ENCODE results near the gene WDR64. TPM values are rescaled to one million over a fixed set of nuclear protein-coding genes. Genes with fewer than 3 reads are reported as not detected.
"Not testable (repeated sequence)": the region's sequence is repeated elsewhere in the genome, so short reads cannot be mapped to it uniquely, and the experiment has no call there.

The WDR64 gene
- total RNA-seq, 2 experiments from 2014 or later: 0.12 TPM

GRCh38 chr1:241804706-241805105 is 152.6 kb downstream of the WDR64 start:
- CTCF ChIA-PET: not testable (repeated sequence)

GRCh38 chr1:241808265-241808664 is 156.2 kb downstream of the WDR64 start:
- CTCF ChIA-PET: no interaction called here
- Mint-ChIP-seq H3K4me1 (peaks cover 13% of the 10 kb centered on the region), H3K27me3 (peaks cover 3% of the 10 kb centered on the region), H3K36me3 (no peaks in the 10 kb centered on the region), H3K27ac (no peak overlapping the region), H3K9me3 (ENCODE audit: low read depth) (no peaks in the 10 kb centered on the region), H3K4me3 (no peak overlapping the region)
- DNase-seq (no peak), ATAC-seq (no peak)

More at GRCh38 chr1:241804706-241805105, 152.6 kb downstream of the WDR64 start:
- not testable (repeated sequence) for H3K36me3 Mint-ChIP-seq; H3K27me3 Mint-ChIP-seq; H3K27ac Mint-ChIP-seq; H3K9me3 Mint-ChIP-seq (ENCODE audit: low read depth); H3K4me3 Mint-ChIP-seq; DNase-seq; ATAC-seq
- peaks cover 13% of the 10 kb centered on the region for H3K4me1 Mint-ChIP-seq

GRCh38 chr1:241810769-241811405 is 158.8 kb downstream of the WDR64 start:
- no peak overlapping the region for H3K4me3 Mint-ChIP-seq
- DNase-seq: no peak
- H3K27me3 Mint-ChIP-seq: peaks cover 3% of the 10 kb centered on the region
- no peak for ATAC-seq
- CTCF ChIA-PET: no interaction called here
- peaks cover 13% of the 10 kb centered on the region for H3K4me1 Mint-ChIP-seq
- no peak overlapping the region for H3K27ac Mint-ChIP-seq
- no peaks in the 10 kb centered on the region for H3K9me3 Mint-ChIP-seq (ENCODE audit: low read depth)
- no peaks in the 10 kb centered on the region for H3K36me3 Mint-ChIP-seq

GRCh38 chr1:241813768-241814320 is 161.8 kb downstream of the WDR64 start:
- no peaks in the 10 kb centered on the region for H3K36me3 Mint-ChIP-seq
- DNase-seq (no peak), ATAC-seq (no peak)
- CTCF ChIA-PET: no interaction called here
- H3K27ac Mint-ChIP-seq: no peak overlapping the region
- H3K27me3 Mint-ChIP-seq: peaks cover 7% of the 10 kb centered on the region
- no peak overlapping the region for H3K4me3 Mint-ChIP-seq
- H3K4me1 Mint-ChIP-seq: no peaks in the 10 kb centered on the region
- no peaks in the 10 kb centered on the region for H3K9me3 Mint-ChIP-seq (ENCODE audit: low read depth)

GRCh38 chr1:241816008-241816407 is 163.9 kb downstream of the WDR64 start:
- Mint-ChIP-seq H3K9me3 (ENCODE audit: low read depth) (no peaks in the 10 kb centered on the region), H3K27ac (no peak overlapping the region), H3K36me3 (no peaks in the 10 kb centered on the region), H3K27me3 (peaks cover 4% of the 10 kb centered on the region), H3K4me3 (no peak overlapping the region), H3K4me1 (no peaks in the 10 kb centered on the region)
- ATAC-seq: no peak
- DNase-seq: no peak
- CTCF ChIA-PET: no interaction called here

GRCh38 chr1:241817331-241817792 is 165.3 kb downstream of the WDR64 start:
- H3K4me3 Mint-ChIP-seq: no peak overlapping the region
- no peaks in the 10 kb centered on the region for H3K9me3 Mint-ChIP-seq (ENCODE audit: low read depth)
- no peak overlapping the region for H3K27ac Mint-ChIP-seq
- CTCF ChIA-PET: no interaction called here
- no peak for DNase-seq
- peaks cover 4% of the 10 kb centered on the region for H3K27me3 Mint-ChIP-seq
- no peaks in the 10 kb centered on the region for H3K36me3 Mint-ChIP-seq
- ATAC-seq: no peak
- no peaks in the 10 kb centered on the region for H3K4me1 Mint-ChIP-seq

GRCh38 chr1:241817956-241818612 is 166.0 kb downstream of the WDR64 start:
- no peak for ATAC-seq
- no peak for DNase-seq
- Mint-ChIP-seq H3K27me3 (peaks cover 4% of the 10 kb centered on the region), H3K9me3 (ENCODE audit: low read depth) (no peaks in the 10 kb centered on the region), H3K27ac (no peak overlapping the region), H3K4me3 (no peak overlapping the region), H3K4me1 (no peaks in the 10 kb centered on the region), H3K36me3 (no peaks in the 10 kb centered on the region)
- CTCF ChIA-PET: no interaction called here

- DNase-seq (no peak), ATAC-seq (no peak)
- Mint-ChIP-seq H3K9me3 (ENCODE audit: low read depth) (no peaks in the 10 kb centered on the region), H3K27ac (no peak overlapping the region), H3K27me3 (peaks cover 4% of the 10 kb centered on the region), H3K36me3 (no peaks in the 10 kb centered on the region), H3K4me1 (no peaks in the 10 kb centered on the region), H3K4me3 (no peak overlapping the region)
- CTCF ChIA-PET: no interaction called here
Observed at GRCh38 chr1:241819340-241819866, 167.3 kb downstream of the WDR64 start.

GRCh38 chr1:241821363-241821762 is 169.3 kb downstream of the WDR64 start:
- CTCF ChIA-PET: no interaction called here

GRCh38 chr1:241822846-241823245 is 170.8 kb downstream of the WDR64 start:
- no peak for ATAC-seq
- Mint-ChIP-seq H3K4me3 (no peak overlapping the region), H3K36me3 (no peaks in the 10 kb centered on the region), H3K27me3 (peaks cover 4% of the 10 kb centered on the region), H3K9me3 (ENCODE audit: low read depth) (no peaks in the 10 kb centered on the region), H3K27ac (no peak overlapping the region), H3K4me1 (no peaks in the 10 kb centered on the region)
- no peak for DNase-seq
- CTCF ChIA-PET: no interaction called here

More at GRCh38 chr1:241821363-241821762, 169.3 kb downstream of the WDR64 start:
- DNase-seq: no peak
- no peak overlapping the region for H3K27ac Mint-ChIP-seq
- H3K4me1 Mint-ChIP-seq: no peaks in the 10 kb centered on the region
- no peak overlapping the region for H3K4me3 Mint-ChIP-seq
- H3K9me3 Mint-ChIP-seq (ENCODE audit: low read depth): no peaks in the 10 kb centered on the region
- peaks cover 4% of the 10 kb centered on the region for H3K27me3 Mint-ChIP-seq
- no peaks in the 10 kb centered on the region for H3K36me3 Mint-ChIP-seq
- ATAC-seq: no peak

- Mint-ChIP-seq H3K27ac (no peak overlapping the region), H3K27me3 (no peaks in the 10 kb centered on the region), H3K36me3 (no peaks in the 10 kb centered on the region), H3K4me1 (no peaks in the 10 kb centered on the region), H3K9me3 (ENCODE audit: low read depth) (no peaks in the 10 kb centered on the region), H3K4me3 (no peak overlapping the region)
- no peak for DNase-seq
- no peak for ATAC-seq
- CTCF ChIA-PET: no interaction called here
Observed at GRCh38 chr1:241823925-241824324, 171.8 kb downstream of the WDR64 start.

- Mint-ChIP-seq H3K36me3 (no peaks in the 10 kb centered on the region), H3K4me3 (no peak overlapping the region), H3K27me3 (peaks cover 2% of the 10 kb centered on the region), H3K27ac (no peak overlapping the region), H3K9me3 (ENCODE audit: low read depth) (no peaks in the 10 kb centered on the region), H3K4me1 (no peaks in the 10 kb centered on the region)
- no peak for DNase-seq
- no peak for ATAC-seq
- CTCF ChIA-PET: interaction anchor here (1.4 kb wide), 1 partner anchor 25 kb away, joined by 3 read pairs; no protein-coding TSS in a partner anchor
Observed at GRCh38 chr1:241825581-241825980, 173.5 kb downstream of the WDR64 start.

GRCh38 chr1:241826613-241827012 is 174.5 kb downstream of the WDR64 start:
- ATAC-seq; H3K36me3 Mint-ChIP-seq; H3K4me3 Mint-ChIP-seq; CTCF ChIA-PET; H3K27me3 Mint-ChIP-seq; DNase-seq; H3K9me3 Mint-ChIP-seq (ENCODE audit: low read depth); H3K27ac Mint-ChIP-seq; H3K4me1 Mint-ChIP-seq: not testable (repeated sequence)

- no peak overlapping the region for H3K27ac Mint-ChIP-seq
- CTCF ChIA-PET: no interaction called here
- ATAC-seq: no peak
- H3K36me3 Mint-ChIP-seq: no peaks in the 10 kb centered on the region
- no peak overlapping the region for H3K4me3 Mint-ChIP-seq
- H3K9me3 Mint-ChIP-seq (ENCODE audit: low read depth): no peaks in the 10 kb centered on the region
- H3K4me1 Mint-ChIP-seq: no peaks in the 10 kb centered on the region
- no peak for DNase-seq
- peaks cover 5% of the 10 kb centered on the region for H3K27me3 Mint-ChIP-seq
Observed at GRCh38 chr1:241827264-241827663, 175.2 kb downstream of the WDR64 start.
